HG02759 (cell line): ENCODE results near the gene EIPR1.

ENCODE experiments used
- ATAC-seq: cut with Tn5 transposase; IDR thresholded peaks from one replicate; pipeline ENCODE4 v1.9.1; 2021; ENCODE audit warnings: mild to moderate bottlenecking, moderate library complexity; ENCODE audit not compliant: unreplicated experiment

Gene EIPR1

GRCh38 chr2:3309496-3310355 is 67.9 kb downstream of the EIPR1 start:
- no peak for ATAC-seq

- no peak for ATAC-seq
Measured at GRCh38 chr2:3307901-3308300, 69.7 kb downstream of the EIPR1 start.

DNA sequence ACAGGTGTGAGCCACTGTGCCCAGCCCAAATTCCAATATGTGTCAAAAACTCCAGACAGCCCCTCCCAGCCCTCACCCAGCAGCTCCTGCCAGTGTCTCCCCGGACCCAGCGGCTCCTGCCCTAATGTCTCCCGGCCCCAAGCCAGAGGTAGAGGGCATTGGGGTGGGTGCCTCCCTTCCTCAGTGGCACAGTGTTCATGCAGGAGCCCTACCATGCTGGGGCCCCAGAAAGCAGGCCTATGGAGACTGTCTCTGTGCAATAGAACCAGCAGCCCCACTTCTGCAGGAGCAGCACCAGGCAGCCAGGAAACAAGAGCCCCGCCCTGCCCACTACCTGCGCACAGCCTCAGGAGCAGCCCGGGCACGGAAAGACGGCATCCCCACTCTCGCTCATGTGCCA is 70.4 kb downstream of the EIPR1 start:
- ATAC-seq = no peak

- ATAC-seq = no peak
Measured at GRCh38 chr2:3305952-3306351, 71.7 kb downstream of the EIPR1 start.

- no peak for ATAC-seq
Measured at GRCh38 chr2:3305431-3305830, 72.2 kb downstream of the EIPR1 start.

DNA sequence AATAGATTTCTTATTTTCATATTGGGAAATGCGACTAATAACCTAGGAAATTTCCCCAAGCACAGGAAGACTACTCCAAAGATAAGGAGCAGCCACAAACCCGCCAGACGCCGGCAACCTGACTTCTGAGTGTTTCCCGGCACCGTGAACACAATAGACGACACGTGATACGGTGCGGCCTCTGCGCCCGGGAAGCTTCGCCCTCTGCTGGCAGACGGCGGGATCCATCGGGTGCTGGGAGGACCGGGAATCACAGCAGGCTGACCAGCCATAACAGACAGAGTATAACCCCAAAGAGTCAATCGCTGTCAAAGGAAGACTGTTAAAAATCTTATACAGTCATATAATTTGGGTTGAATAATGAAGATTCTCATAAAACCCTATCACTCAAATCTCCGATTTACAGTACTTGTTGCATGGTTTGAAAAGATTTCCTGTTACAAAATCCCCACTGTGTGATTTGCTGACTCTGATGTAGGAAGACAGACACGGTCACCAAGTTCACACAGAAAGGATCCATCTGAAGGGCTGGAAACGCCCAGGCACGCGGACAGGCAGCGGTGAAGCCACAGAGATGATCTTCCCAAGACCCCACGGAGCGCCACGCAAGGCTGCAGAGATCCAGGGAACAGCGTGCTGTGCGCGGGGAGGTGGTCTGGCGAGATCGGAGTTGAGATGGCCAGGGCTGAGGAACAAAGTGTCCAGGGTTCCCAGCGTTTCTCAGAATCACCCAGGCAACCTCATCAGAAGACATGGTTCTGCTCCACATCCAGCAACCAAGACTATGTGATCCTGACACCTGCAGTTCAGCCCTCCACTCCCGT is 73.8 kb downstream of the EIPR1 start:
- ATAC-seq = peak; percentile 100

DNA sequence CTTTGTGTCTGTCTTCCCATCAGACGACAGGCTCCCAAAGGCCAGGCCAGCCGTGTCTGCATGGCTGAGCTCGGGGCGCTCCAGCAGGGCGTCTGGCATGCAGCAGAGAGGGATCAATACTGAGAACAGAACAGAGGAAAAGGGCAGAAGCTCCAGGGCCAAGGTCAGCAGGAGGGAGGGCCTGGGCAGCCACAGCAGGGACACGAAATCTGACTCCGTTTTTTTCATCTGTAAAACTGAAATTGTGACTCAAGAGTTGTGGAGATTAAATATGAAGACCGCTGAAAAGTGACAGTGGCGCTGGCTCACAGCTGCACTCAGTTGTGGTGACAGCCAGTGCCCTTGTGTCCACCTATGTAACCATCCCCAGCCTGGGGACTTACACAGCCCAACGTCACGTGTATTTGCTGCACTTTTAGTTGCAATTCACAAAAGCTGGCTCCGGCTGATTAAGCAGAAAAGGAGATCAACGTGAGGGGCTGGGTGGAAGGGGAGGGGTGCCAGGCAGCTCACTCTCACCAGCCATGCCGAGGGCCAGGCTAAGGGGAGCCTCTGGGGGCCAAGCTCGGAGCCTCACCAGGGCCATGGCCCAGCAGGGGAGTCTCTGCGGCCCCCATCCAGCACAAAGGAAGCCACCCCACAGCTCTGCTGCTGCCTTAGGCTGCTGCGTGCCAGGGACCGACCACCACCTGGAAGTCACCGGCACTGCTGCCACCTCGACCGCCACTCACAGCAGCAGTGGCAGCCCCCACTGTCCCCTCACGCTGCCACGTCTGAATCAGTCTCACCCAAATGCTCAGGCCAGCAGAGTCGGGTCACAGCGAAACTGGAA is 74.7 kb downstream of the EIPR1 start:
- peak; percentile 34 for ATAC-seq

DNA sequence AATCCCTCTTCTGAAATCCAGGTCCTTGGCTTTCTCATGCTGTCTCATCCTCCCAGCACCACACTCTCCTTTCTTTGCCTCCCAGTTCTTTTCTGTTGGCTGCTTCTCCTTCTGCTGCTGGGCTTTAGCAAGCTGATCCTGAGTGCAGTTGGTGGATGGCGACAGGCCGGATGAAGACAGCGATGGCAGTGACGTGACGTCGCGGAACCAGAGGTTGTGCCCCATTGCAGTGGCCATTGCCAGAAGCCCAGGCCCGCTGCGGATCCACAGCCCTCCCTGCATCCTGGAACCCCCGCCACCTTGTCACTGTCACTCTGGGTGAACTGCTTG is 75.2 kb downstream of the EIPR1 start:
- no peak for ATAC-seq

DNA sequence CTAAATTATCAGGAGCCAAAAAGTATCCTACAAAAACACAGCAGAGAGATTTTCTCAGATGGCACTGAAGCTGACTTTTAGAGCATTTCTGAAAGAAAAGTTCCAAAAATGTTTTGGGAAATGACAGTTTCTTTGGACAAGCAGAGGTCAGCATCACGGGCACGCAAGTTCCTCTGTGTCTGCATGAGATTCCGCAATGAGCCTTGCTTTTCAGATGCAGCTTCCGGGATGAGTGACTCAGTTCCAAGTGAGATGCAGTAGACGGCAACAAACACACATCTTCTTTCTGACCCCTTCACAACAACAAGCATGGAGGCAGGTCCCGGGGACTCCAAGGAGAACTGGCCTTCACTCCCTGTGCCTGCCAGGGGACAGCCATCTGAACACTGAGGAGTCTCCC is 76.6 kb downstream of the EIPR1 start:
- ATAC-seq = no peak

DNA sequence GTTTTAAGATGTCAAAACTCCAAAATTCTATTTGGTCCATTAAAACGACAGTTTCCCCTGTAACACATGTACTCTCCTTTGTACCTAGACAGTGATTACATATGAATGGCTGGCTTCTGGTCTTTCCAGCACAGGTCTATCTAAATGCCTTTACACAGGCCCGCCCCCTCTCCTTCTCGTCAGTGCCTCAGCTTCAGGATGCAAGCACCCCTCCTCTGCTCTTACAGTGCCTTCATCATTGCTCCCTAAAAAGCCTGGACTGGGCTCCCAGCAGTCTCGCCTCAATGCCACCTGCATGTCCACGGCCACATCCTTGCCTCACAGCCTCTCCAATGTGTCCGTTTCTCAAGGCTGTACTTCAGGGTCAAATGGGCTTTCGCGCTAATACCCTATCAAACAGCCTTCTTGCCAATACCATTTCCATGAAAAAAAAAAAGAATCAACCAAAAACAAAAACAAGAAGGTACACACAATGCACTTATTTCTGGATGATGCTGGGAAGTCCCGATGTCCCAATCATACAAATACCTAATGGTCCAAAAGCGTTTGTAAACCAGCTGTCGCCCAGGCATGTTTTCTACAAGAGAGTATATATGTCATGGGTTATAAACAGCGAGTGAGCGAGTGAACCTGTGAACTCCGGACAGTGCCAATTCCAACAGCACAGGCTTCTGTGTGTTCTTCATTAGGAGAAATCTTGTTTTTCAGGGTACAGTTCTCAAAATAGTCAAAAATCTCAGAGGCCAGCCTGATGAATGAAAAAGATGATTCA is 77.2 kb downstream of the EIPR1 start:
- no peak for ATAC-seq

- no peak for ATAC-seq
Measured at GRCh38 chr2:3299703-3300102, 77.9 kb downstream of the EIPR1 start.

DNA sequence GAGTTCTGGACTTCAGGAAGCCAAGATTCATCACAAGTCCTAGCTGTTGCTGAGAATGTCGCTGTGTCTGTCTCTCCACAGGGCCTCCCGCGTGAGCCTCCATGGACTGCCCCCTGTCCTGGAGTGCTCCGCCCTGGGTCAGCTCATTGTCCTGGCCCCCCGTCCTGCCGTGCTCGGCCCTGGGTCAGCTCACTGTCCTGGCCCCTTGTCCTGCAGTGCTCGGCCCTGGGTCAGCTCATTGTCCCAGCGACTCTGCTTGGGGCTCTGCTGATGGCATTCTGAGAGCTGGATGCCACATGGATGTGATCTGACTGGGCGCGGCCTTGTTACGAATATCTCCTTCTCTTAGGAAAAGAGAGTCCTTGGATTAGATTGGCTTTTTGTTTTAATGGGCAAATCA is 78.5 kb downstream of the EIPR1 start:
- no peak for ATAC-seq

GRCh38 chr2:3298191-3298590 is 79.4 kb downstream of the EIPR1 start:
- no peak for ATAC-seq

- no peak for ATAC-seq
Measured at GRCh38 chr2:3297523-3297922, 80.1 kb downstream of the EIPR1 start.

DNA sequence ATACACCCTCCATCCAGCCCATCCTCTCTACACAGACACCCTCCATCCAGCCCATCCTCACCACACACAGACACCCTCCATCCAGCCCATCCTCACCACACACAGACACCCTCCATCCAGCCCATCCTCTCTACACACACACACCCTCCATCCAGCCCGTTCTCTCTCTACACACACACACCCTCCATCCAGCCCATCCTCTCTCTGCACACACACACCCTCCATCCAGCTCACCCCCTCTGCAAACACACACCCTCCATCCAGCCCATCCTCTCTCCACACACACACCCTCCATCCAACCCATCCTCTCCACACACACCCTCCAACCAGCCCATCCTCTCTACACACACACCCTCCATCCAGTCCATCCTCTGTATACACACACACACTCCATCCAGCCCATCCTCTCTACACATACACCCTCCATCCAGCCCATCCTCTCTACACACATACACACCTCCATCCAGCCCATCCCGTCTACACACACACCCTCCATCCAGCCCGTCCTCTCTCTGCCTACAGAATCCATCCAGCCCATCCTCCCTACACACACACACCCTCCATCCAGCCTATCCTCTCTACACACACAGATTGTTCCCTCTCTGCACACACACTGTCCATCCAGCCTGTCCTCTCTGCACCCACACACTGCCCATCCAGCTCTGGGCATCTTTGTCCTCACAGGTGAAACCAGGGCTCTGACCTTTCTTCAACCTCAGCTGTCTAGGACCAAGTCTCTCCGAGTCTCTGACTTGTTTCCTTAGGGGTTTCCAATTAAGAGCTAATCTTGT is 81.2 kb downstream of the EIPR1 start:
- ATAC-seq = no peak

DNA sequence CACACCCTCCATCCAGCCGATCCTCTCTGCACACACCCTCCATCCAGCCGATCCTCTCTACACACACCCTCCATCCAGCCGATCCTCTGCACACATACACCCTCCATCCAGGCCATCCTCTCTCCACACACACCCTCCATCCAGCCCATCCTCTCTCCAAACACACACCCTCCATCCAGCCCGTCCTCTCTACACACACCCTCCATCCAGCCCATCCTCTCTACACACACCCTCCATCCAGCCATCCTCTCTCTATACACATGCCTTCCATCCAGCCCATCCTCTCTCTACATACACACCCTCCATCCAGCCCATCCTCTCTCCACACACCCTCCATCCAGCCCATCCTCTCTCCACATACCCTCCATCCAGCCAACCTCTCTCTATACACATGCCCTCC is 83.1 kb downstream of the EIPR1 start:
- ATAC-seq = no peak

DNA sequence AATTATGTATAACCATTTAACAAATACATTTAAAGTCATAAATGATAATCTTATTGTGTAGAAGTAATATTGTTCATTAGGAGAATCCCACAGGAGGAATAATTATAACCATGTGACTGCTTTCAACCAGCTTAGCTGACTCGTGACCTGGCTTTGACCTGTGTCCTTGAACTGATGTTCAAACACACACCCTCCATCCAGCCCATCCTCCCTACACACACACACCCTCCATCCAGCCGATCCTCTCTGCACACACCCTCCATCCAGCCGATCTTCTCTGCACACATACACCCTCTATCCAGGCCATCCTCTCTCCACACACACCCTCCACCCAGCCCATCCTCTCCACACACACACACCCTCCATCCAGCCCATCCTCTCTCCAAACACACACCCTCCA is 83.5 kb downstream of the EIPR1 start:
- no peak for ATAC-seq

- no peak for ATAC-seq
Measured at GRCh38 chr2:3293221-3293620, 84.4 kb downstream of the EIPR1 start.

DNA sequence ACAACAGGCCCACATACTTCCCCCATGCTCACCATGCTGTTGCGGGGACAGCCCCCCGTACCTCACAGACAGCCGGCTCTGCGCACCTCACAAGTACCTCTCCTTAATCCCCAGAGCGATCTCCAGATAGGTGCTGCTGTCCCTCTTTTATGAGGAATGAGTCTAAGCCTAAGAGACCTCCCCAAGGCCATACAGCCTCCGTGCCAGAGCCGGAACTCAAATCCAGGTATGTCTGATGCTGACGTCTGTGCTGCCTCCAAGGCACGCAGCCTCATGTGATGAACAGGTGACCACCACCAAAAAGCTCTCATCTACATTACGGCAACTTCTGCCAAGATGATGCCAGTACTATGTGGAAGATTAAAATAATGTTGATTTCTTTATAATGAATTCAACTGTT is 85.2 kb downstream of the EIPR1 start:
- ATAC-seq = no peak

GRCh38 chr2:3291750-3292149 is 85.9 kb downstream of the EIPR1 start:
- ATAC-seq = no peak
